K562 (cell line): ENCODE data around the gene BBC3. TPM values are rescaled to one million over a fixed set of nuclear protein-coding genes. Genes with fewer than 3 reads are reported as not detected.

Experiments
- ETV1 ChIP-seq: fragments of 450-650 bp; conservative IDR thresholded peaks from 2 replicates; pipeline ENCODE4 v1.6.1; 2016; ENCODE audit warnings: missing genetic modification characterization, control low read depth, low read depth, missing compliant biosample characterization
- LARP7 ChIP-seq: fragments of 450-650 bp; IDR thresholded peaks from 2 replicates; pipeline ENCODE4 v1.6.1; 2016
- NR3C1 ChIP-seq: sonication (generic); formaldehyde crosslinking; IDR thresholded peaks from 2 replicates; pipeline ENCODE4 v1.8.1; 2022; ENCODE audit warnings: missing genetic modification reagents
- PHF21A ChIP-seq: fragments of 450-650 bp; IDR thresholded peaks from 2 replicates; pipeline ENCODE4 v1.6.1; 2017; ENCODE audit warnings: low read depth, borderline replicate concordance
- PTRF ChIP-seq: fragments of 450-650 bp; IDR thresholded peaks from 2 replicates; pipeline ENCODE4 v1.6.1; 2016; ENCODE audit warnings: mild to moderate bottlenecking, missing genetic modification characterization, missing compliant biosample characterization
- RB1 ChIP-seq: fragments of 450-650 bp; IDR thresholded peaks from 2 replicates; pipeline ENCODE4 v1.6.1; 2017; ENCODE audit warnings: low read depth, mild to moderate bottlenecking
- SP1 ChIP-seq: sonication (generic); formaldehyde crosslinking; IDR thresholded peaks from 2 replicates; pipeline ENCODE4 v1.8.1; 2022; ENCODE audit warnings: mild to moderate bottlenecking, missing genetic modification reagents
- SREBF1 ChIP-seq: fragments of 150-350 bp; IDR thresholded peaks from 2 replicates; pipeline ENCODE4 v1.6.1; 2014; ENCODE audit warnings: antibody characterized with exemption, low read depth, low read length, borderline replicate concordance
- polyA plus RNA-seq, 8 experiments: library from polyadenylated mRNA; depleted of rRNA in 4 of 8; stranded (reverse) in 5 of 8; unstranded in 3 of 8; fragments of >200 nt; fragmentation: Nextera tagmentation in 2 of 8; fragmentation: Illumina TruSeq in 1 of 8; extraction: Ambion mirVana in 2 of 8; extraction: Trizol in 1 of 8; gene quantifications; 2 replicates each; pipeline versions ENCODE4 v1.2.1 to v1.2.3, GENCODE V29; 2011 to 2014; ENCODE audit warnings: inconsistent platforms in 1 of 8, missing spikeins in 1 of 8
- total RNA-seq, 7 experiments: library from RNA; depleted of rRNA in 6 of 7; stranded (reverse); fragments of >200 nt in 6 of 7; fragmentation: Illumina TruSeq in 2 of 7; extraction: Trizol in 2 of 7; gene quantifications; 2 replicates each; pipeline versions ENCODE4 v1.2.1 to v1.2.3, GENCODE V29; 2011 to 2021; ENCODE audit warnings: low replicate concordance in 1 of 7
- TF ChIP-seq, protein P1 (sequence below), 2 experiments: fragments of 450-650 bp in 1 of 2; sonication (generic) in 1 of 2; formaldehyde crosslinking in 1 of 2; IDR thresholded peaks; 2 replicates each; pipeline versions ENCODE4 v1.7.1 to v1.9.0; 2016 to 2022; ENCODE audit warnings: inconsistent platforms in 1 of 2, mild to moderate bottlenecking in 1 of 2, missing genetic modification reagents in 1 of 2
- TF ChIP-seq, protein P2 (sequence below): fragments of 450-650 bp; formaldehyde crosslinking; IDR thresholded peaks from 2 replicates; pipeline ENCODE4 v1.4.0; 2020; ENCODE audit warnings: mild to moderate bottlenecking, moderate library complexity
- TF ChIP-seq, protein P3 (sequence below): fragments of 450-650 bp; IDR thresholded peaks from 2 replicates; pipeline ENCODE4 v1.6.1; 2014; ENCODE audit warnings: low read depth, mild to moderate bottlenecking, moderate library complexity, borderline replicate concordance
- TF ChIP-seq, protein P4 (sequence below): IDR thresholded peaks from 2 replicates; pipeline ENCODE4 v1.6.1; 2011; ENCODE audit warnings: borderline replicate concordance, low read depth, mild to moderate bottlenecking, moderate library complexity, low read length; ENCODE audit not compliant: insufficient read depth, poor library complexity, severe bottlenecking

BBC3 gene
- total and polyA plus RNA-seq, 9 of the 15 experiments (the other 6 are each of a cell fraction or from before 2014, with no cell fraction given): 0.15 to 30.7 (median 4.8) TPM

DNA sequence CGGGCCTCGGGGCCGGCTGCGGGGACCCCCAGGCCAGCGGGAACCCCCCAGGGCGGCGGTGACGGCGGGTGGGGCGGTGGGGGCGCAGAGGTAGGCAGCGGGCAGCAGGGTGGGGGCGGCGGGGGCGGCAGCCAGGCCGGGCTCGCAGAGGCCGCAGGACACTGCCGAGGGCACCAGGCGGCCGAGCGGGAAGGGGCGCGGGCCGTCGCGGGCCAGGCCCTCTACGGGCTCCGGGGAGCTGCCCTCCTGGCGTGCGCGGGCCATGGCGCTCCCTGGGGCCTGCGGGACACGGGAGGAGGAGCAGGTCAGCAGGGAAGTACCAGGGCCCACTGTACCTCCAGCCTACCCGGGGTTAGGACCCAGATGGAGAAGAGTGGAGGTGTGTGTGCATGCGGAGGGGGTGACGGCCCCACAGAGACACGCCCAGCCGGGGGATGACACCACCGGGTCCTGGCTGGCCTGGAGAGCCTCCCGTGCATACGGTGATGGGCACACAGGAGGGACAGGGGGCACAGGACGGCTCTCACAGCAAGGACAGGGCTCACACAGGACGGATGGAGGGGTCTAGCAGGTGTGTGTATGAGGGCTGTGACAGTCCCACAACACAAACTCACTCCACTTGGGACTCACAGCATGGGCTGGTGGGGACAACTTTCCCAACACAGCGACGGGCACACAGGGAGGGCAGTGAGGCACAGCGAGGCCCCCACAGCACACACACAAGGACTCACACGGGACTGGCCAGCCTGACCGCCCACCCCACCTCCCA is 2.6 kb downstream of the BBC3 start (continued):
- TF ChIP-seq, protein P1, sequence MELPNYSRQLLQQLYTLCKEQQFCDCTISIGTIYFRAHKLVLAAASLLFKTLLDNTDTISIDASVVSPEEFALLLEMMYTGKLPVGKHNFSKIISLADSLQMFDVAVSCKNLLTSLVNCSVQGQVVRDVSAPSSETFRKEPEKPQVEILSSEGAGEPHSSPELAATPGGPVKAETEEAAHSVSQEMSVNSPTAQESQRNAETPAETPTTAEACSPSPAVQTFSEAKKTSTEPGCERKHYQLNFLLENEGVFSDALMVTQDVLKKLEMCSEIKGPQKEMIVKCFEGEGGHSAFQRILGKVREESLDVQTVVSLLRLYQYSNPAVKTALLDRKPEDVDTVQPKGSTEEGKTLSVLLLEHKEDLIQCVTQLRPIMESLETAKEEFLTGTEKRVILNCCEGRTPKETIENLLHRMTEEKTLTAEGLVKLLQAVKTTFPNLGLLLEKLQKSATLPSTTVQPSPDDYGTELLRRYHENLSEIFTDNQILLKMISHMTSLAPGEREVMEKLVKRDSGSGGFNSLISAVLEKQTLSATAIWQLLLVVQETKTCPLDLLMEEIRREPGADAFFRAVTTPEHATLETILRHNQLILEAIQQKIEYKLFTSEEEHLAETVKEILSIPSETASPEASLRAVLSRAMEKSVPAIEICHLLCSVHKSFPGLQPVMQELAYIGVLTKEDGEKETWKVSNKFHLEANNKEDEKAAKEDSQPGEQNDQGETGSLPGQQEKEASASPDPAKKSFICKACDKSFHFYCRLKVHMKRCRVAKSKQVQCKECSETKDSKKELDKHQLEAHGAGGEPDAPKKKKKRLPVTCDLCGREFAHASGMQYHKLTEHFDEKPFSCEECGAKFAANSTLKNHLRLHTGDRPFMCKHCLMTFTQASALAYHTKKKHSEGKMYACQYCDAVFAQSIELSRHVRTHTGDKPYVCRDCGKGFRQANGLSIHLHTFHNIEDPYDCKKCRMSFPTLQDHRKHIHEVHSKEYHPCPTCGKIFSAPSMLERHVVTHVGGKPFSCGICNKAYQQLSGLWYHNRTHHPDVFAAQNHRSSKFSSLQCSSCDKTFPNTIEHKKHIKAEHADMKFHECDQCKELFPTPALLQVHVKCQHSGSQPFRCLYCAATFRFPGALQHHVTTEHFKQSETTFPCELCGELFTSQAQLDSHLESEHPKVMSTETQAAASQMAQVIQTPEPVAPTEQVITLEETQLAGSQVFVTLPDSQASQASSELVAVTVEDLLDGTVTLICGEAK (IDR thresholded peaks at IDR 0.05): no peak
- TF ChIP-seq, protein P1 (CRISPR knock-in tag; IDR thresholded peaks at IDR 0.05): no peak
- TF ChIP-seq RB1 (0 out of 2 replicates have a peak, but pooled peaks have one; percentile 23), SP1 (CRISPR knock-in tag) (peak; percentile 42; the same call in 1 of the 2 replicates), NR3C1 (no peak), PHF21A (no peak), SREBF1 (no peak), PTRF (tag) (no peak), ETV1 (no peak), LARP7 (no peak)
- TF ChIP-seq, protein P2, sequence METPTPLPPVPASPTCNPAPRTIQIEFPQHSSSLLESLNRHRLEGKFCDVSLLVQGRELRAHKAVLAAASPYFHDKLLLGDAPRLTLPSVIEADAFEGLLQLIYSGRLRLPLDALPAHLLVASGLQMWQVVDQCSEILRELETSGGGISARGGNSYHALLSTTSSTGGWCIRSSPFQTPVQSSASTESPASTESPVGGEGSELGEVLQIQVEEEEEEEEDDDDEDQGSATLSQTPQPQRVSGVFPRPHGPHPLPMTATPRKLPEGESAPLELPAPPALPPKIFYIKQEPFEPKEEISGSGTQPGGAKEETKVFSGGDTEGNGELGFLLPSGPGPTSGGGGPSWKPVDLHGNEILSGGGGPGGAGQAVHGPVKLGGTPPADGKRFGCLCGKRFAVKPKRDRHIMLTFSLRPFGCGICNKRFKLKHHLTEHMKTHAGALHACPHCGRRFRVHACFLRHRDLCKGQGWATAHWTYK (CRISPR knock-in tag): 0 out of 2 replicates have a peak, but pooled peaks have one; percentile 42
- TF ChIP-seq, protein P3, sequence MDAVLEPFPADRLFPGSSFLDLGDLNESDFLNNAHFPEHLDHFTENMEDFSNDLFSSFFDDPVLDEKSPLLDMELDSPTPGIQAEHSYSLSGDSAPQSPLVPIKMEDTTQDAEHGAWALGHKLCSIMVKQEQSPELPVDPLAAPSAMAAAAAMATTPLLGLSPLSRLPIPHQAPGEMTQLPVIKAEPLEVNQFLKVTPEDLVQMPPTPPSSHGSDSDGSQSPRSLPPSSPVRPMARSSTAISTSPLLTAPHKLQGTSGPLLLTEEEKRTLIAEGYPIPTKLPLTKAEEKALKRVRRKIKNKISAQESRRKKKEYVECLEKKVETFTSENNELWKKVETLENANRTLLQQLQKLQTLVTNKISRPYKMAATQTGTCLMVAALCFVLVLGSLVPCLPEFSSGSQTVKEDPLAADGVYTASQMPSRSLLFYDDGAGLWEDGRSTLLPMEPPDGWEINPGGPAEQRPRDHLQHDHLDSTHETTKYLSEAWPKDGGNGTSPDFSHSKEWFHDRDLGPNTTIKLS: no peak; the same call in 1 of the 2 replicates
- TF ChIP-seq, protein P4, sequence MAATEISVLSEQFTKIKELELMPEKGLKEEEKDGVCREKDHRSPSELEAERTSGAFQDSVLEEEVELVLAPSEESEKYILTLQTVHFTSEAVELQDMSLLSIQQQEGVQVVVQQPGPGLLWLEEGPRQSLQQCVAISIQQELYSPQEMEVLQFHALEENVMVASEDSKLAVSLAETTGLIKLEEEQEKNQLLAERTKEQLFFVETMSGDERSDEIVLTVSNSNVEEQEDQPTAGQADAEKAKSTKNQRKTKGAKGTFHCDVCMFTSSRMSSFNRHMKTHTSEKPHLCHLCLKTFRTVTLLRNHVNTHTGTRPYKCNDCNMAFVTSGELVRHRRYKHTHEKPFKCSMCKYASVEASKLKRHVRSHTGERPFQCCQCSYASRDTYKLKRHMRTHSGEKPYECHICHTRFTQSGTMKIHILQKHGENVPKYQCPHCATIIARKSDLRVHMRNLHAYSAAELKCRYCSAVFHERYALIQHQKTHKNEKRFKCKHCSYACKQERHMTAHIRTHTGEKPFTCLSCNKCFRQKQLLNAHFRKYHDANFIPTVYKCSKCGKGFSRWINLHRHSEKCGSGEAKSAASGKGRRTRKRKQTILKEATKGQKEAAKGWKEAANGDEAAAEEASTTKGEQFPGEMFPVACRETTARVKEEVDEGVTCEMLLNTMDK: no peak
